GM19193 (cell line): ENCODE data around the gene MTCL1.

Experiments used
- POLR2A ChIP-seq: IDR thresholded peaks from 4 replicates; pipeline ENCODE4 v1.6.1; 2011; ENCODE audit not compliant: insufficient read depth, insufficient read length; ENCODE audit errors: extremely low read depth

The MTCL1 gene

DNA sequence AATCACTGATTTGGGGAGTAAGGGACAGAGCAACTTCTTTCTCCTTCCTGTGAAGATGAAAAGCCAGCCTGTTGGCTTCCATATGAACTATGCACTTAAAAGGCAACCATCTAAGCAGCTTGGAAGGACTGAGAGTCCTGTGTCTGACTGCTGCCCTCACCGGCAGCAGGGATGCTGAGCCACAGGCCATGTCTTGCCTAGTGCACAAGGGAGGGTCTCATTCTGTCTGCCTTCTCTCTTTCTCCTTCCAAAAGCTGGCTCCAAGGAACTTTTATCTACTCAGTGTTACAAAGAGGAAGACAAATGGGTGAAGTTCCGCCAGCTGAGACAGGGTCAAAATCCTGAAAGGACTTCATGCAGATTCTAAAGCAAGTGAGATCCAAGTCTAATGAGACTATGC lies 146.3 kb downstream of the MTCL1 start:
- TF ChIP-seq POLR2A, result no peak

DNA sequence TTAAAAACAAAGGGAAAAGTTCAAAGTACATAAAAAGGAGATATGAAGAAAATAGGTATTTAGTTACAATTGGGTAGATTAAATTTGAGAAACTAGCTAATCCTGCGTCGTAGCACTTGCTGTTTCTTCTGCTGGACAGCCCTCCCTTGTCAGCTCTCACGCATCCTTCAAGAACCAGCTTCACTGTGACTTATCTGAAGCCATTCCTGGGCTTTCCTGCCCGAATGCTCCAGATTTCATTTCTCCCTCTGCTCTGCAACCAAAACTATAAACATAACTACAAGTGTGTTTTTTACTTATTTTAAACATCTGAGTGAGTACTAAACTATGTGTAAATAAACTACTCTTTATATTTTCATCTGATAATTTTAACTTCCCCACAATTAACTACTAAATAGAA lies 149.2 kb downstream of the MTCL1 start:
- TF ChIP-seq POLR2A, result no peak

GRCh38 chr18:8854962-8855361 lies 149.6 kb downstream of the MTCL1 start:
- TF ChIP-seq POLR2A, result no peak

DNA sequence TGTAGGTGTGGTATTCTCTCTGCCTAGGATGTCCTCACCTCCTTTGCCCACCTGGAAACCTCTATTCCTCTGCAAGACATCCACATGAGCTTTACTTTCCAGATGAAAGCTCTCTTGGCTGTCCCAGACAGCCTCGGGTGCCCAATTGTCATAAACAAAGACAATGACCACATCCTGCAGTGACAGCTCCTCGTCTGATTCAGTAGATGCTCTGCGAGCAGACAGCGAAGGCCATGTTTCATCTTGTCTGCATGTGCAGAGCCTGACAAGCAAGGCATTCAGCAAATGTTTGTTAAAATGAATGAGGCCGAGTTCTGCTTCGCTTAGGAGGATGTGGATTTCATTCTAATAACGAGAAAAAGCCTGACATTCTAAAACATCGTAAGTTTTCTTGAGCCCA lies 150.9 kb downstream of the MTCL1 start:
- TF ChIP-seq POLR2A, result no peak

DNA sequence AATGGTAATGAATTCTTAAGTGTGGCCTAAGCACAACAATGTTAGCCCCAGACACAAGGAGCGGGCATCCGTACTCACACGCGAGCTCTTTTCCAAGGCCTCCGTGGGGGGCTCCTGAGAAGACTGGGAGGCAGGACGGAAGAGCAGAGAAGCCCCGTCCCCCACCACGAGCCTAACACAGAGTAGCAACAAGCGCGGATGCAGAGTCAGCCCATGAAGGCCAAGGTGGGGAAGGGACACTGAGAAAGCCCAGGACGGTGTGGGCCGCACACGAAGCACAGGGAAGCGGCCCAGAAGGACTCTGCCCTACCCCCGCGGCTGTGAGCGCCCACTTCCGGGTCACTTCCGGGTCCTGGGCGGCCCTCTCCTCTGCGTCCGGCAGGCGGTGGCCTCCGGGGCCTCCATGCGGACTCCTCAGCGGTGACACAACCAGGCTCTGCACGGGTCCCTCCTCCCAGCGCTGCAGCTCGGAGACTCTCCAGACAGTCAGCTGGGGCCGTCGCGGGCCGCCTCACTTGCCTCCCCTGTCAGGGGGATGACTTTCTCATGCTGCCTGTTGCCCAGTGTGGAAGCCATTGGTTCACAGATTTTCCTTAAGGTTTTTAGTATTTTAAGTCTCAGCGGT lies 151.5 kb downstream of the MTCL1 start:
- no peak for TF ChIP-seq POLR2A

- no peak for TF ChIP-seq POLR2A
These were observed 152.4 kb downstream of the MTCL1 start for GRCh38 chr18:8857806-8858205.

DNA sequence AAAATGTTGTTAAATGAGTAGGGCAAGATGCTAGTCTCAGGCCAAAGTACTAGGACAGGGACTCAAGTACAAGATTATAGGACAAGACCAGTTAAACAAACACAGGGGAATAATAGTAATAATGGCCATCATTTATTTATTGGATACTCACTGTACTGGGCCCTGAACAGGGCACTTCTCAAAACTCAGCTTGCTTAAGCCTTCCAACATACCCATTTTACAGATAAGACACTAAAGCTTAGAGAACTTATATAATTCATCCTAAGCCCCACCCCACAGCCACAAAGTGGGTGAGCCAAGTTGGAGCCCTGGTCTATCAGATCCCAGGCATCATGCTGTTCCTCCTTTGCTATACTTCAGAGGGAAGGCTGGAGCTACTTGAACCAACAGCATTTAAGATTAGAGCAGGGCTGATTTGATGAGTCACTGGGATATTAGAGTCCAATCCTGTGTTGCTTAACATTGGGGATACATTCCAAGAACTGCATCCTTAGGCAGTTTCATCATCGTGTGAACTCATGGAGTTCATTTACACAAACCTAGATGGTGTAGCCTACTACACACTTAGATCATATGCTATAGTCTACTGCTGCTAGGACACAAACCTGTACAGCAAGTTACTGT lies 153.6 kb downstream of the MTCL1 start:
- no peak for TF ChIP-seq POLR2A

DNA sequence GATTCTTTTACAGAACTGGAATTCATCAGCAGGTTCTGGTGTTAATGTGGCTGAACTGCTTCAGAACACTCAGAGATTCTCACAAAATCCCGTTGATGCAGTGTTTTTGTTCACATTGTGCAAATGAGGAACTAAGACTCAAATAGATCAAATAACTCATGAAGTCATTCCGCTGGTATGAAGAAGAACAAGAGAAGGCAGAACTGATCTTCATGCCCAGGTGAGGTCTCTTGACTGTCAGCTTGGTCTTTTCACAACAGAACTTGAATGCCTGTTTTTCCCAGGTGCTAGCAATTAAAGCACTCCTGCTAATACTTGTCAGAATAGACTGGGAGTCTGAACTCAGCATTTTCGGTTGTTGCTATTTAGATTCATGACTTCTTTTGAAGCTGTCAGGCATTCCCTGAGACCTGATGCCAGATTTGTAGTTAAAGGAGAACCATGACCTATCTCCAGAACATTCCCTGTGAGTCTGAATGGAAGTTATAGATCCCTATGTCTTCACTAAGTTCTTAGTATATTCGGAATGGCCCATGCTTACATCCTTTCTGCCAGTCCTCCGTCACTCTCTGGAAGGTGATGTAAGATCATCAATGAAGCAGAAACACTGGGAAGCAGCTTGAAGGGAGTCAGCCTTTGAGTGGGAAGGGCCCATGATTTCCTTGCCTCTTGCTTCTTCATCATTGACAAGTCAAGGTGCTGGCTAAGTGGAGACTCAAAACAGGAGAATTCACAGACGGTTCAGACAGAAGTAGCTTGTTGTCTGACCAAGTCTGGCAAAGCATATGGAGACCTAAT lies 155.7 kb downstream of the MTCL1 start:
- TF ChIP-seq POLR2A, result no peak

GRCh38 chr18:8863427-8863826 lies 158.1 kb downstream of the MTCL1 start:
- TF ChIP-seq POLR2A, result no peak

- no peak for TF ChIP-seq POLR2A
These were observed 160.6 kb downstream of the MTCL1 start for GRCh38 chr18:8865934-8866333.

GRCh38 chr18:8866679-8867078 lies 161.3 kb downstream of the MTCL1 start:
- TF ChIP-seq POLR2A, result no peak

- no peak for TF ChIP-seq POLR2A
These were observed 162.9 kb downstream of the MTCL1 start for GRCh38 chr18:8868276-8868675.

- no peak for TF ChIP-seq POLR2A
These were observed 163.5 kb downstream of the MTCL1 start for GRCh38 chr18:8868779-8869415.

DNA sequence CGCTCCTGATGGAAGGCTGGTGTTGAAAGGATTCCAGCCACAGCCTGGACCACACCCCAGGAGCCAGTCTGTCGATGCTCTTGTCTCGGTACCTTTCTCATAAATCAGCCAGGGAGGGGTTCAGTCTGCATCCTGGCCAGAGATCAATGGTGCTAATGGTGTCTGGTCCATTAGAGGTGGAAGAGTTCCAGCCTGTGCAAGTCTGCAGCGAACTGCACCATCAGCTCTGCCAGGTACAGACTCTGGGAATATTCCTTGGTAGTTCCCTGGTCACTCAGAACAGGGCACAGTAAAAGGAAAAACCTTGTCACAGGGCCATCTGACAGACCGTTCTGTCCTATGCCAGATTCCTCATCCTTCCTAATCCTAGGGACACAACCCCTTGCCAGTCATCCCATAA lies 164.3 kb downstream of the MTCL1 start:
- TF ChIP-seq POLR2A, result no peak

DNA sequence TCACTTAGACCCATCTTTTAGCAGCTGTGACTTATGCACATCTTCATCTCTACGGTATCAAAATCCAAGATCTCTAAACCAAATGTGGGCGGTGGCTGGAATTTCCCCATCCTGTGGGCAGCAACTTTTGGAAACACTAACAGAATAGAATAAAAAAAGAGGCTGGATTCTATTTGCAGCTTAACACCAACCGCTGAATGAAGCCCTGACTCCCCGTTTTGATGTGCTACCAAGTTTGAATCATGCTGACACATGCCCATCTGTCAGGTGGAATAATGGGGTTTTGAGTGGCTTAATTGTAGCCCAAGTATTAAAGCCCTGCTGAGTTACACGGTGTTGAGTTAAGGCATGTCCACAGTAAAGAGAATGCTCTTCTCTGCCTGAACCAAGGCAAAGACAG lies 165.2 kb downstream of the MTCL1 start:
- TF ChIP-seq POLR2A, result no peak
